Body of pancreas (tissue), 4 donors: ENCODE results near the gene UBA7.

Source experiments
- POLR2A ChIP-seq, 3 donors: fragments of 450-650 bp; IDR thresholded peaks; one replicate each; pipeline ENCODE4 v1.6.1; 2016; ENCODE audit warnings: antibody characterized with exemption in 3 of 3, mild to moderate bottlenecking in 2 of 3
- TF ChIP-seq, protein P1 (sequence below), 7 experiments: fragments of 450-650 bp in 4 of 7; fragments of 200-600 bp in 3 of 7; sonication (generic) in 3 of 7; IDR thresholded peaks; one replicate each; pipeline ENCODE4 v1.5.1; 2016 to 2019; ENCODE audit warnings: antibody characterized with exemption in 7 of 7

DNA sequence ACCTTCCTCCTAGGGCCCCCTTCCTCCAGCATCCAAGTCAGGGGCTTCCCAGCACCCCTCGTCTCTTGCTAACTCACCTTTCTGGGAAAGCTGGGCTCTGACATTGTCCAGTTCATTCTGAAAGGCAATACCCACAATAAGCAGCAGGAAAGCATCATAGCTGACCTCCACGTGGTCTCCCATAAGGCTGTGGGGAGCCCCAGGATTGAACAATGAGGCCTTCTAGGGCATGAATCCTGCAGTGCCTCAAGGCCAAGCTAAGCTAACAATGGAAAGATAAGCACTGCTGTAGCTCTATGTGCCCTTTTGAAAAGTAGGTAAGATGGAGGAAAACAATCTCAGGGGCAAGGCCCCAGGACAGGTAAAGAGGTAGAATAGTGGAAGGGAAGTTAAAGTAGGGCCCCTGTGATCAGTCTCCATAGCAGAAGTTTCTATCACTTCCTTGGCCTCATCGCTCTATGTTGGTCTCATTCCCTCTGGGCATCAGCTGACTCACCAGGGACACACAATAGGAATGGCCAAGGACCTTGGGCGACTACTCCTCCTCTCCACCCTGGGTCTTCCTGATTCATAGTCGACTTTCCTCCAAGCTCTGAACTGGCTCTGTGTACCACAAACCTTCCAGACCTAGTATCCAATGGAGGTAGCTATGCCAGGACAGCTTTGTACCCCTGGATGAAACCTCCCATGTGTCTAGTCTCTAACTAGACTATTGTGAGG is 30.9 kb upstream of the UBA7 start:
- TF ChIP-seq, protein P1, sequence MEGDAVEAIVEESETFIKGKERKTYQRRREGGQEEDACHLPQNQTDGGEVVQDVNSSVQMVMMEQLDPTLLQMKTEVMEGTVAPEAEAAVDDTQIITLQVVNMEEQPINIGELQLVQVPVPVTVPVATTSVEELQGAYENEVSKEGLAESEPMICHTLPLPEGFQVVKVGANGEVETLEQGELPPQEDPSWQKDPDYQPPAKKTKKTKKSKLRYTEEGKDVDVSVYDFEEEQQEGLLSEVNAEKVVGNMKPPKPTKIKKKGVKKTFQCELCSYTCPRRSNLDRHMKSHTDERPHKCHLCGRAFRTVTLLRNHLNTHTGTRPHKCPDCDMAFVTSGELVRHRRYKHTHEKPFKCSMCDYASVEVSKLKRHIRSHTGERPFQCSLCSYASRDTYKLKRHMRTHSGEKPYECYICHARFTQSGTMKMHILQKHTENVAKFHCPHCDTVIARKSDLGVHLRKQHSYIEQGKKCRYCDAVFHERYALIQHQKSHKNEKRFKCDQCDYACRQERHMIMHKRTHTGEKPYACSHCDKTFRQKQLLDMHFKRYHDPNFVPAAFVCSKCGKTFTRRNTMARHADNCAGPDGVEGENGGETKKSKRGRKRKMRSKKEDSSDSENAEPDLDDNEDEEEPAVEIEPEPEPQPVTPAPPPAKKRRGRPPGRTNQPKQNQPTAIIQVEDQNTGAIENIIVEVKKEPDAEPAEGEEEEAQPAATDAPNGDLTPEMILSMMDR (IDR thresholded peaks at IDR 0.05): no peak
- no peak for TF ChIP-seq POLR2A (IDR thresholded peaks at IDR 0.05)
